ENCODE results near the gene DOP1B. TPM values are rescaled to one million over a fixed set of nuclear protein-coding genes. Genes with fewer than 3 reads are reported as not detected.

The DOP1B gene
- total RNA-seq, 1 experiment from 2014 or later = 8.7 TPM

- WGBS (ENCODE audit: extremely low coverage, insufficient read length, low lambda C conversion rate) = no CpG with 5 or more reads among the region's 3 CpGs
- Histone ChIP-seq H4K20me1 (ENCODE audit: control insufficient read depth, insufficient read depth, insufficient read length) (no peaks in the 10 kb centered on the region), H2BK5ac (ENCODE audit: insufficient read length, low read length) (no peak overlapping the region), H3K23me2 (ENCODE audit: insufficient read length, low read depth, low read length, poor library complexity, severe bottlenecking) (no peaks in the 10 kb centered on the region), H3K79me1 (ENCODE audit: insufficient read depth, low read depth, low read length, poor library complexity, severe bottlenecking) (no peaks in the 10 kb centered on the region), H3K9ac (ENCODE audit: extremely low read depth, insufficient read length, low read length) (no peak overlapping the region), H3K4ac (ENCODE audit: low read depth, low read length) (no peak overlapping the region), H2AFZ (ENCODE audit: low read length) (no peak overlapping the region), H3K56ac (ENCODE audit: insufficient read length, low read depth, low read length) (no peak overlapping the region), H3K14ac (ENCODE audit: insufficient read depth, low read length) (no peak overlapping the region), H3K79me2 (ENCODE audit: insufficient read depth, low read length) (no peaks in the 10 kb centered on the region), H3K23ac (ENCODE audit: insufficient read length, low read depth, low read length) (no peak overlapping the region), H2BK15ac (ENCODE audit: low read depth, low read length) (no peak overlapping the region), H2AK5ac (ENCODE audit: insufficient read length, low read length) (no peak overlapping the region), H4K91ac (ENCODE audit: insufficient read length, low read depth, low read length) (no peak overlapping the region), H4K5ac (ENCODE audit: insufficient read length, low read depth, low read length) (no peak overlapping the region), H2BK120ac (ENCODE audit: low read depth, low read length, poor library complexity, severe bottlenecking) (no peak overlapping the region), H3K4me2 (ENCODE audit: insufficient read depth, insufficient read length, low read length) (no peak overlapping the region), H3K9me3 (ENCODE audit: control insufficient read depth, low read depth, low read length) (no peaks in the 10 kb centered on the region), H3K4me1 (ENCODE audit: insufficient read depth, low read length) (no peaks in the 10 kb centered on the region), H2BK12ac (ENCODE audit: insufficient read length, low read depth, low read length) (no peak overlapping the region), H3K27me3 (ENCODE audit: insufficient read depth, low read length) (no peaks in the 10 kb centered on the region), H4K8ac (replicated peaks; ENCODE audit: insufficient read length, low read depth, low read length) (no peak overlapping the region), H3T11ph (ENCODE audit: low read length) (no peak overlapping the region), H2BK20ac (ENCODE audit: low read depth, low read length, poor library complexity, severe bottlenecking) (no peak overlapping the region), H3K27ac (ENCODE audit: insufficient read length, low read depth, low read length) (no peak overlapping the region), H3K18ac (ENCODE audit: insufficient read length, low read depth, low read length) (no peak overlapping the region)
- DNase-seq = no peak
- Mint-ChIP-seq H3K36me3 (ENCODE audit: insufficient read depth in 1 of 3, low read depth in 3 of 3) (no peaks in the 10 kb centered on the region), H3K27me3 (ENCODE audit: low read depth) (no peaks in the 10 kb centered on the region), H3K4me1 (peaks cover 11 to 12% of the 10 kb centered on the region in 2 experiments), H3K27ac (no peak overlapping the region), H3K4me3 (no peak overlapping the region), H3K9me3 (no peaks in the 10 kb centered on the region)
- TF ChIP-seq CTCF (conservative IDR thresholded peaks at IDR 0.05) = no peak
These were observed 11.4 kb upstream of the DOP1B start for GRCh38 chr21:36145259-36145658.
